Vagina (tissue), 2 donors: Measurements from ENCODE around the gene BDH1.
"Not testable (repeated sequence)": the region's sequence is repeated elsewhere in the genome, so short reads cannot be mapped to it uniquely, and the experiment has no call there.

Experiments
- CTCF ChIP-seq, 3 experiments: fragments of 450-650 bp in 2 of 3; fragments of 200-600 bp in 1 of 3; sonication (generic) in 1 of 3; IDR thresholded peaks; one replicate each; pipeline ENCODE4 v1.5.1; 2017 to 2019; ENCODE audit warnings: antibody characterized with exemption in 3 of 3, mild to moderate bottlenecking in 2 of 3, moderate library complexity in 2 of 3
- POLR2AphosphoS5 ChIP-seq, 2 donors: sonication (generic); formaldehyde crosslinking; IDR thresholded peaks; one replicate each; pipeline ENCODE4 v1.9.0; 2017; ENCODE audit warnings: antibody characterized with exemption in 2 of 2, mild to moderate bottlenecking in 2 of 2, low read depth in 1 of 2; ENCODE audit not compliant: insufficient read depth in 1 of 2

- not testable (repeated sequence) for TF ChIP-seq CTCF (IDR thresholded peaks at IDR 0.05); POLR2AphosphoS5 (IDR thresholded peaks at IDR 0.05; ENCODE audit: insufficient read depth in 1 of 2, low read depth in 1 of 2)
Observed at GRCh38 chr3:197601566-197601840, 45.7 kb upstream of the BDH1 start.
